ENCODE results near the gene CACFD1.

The CACFD1 gene

DNA sequence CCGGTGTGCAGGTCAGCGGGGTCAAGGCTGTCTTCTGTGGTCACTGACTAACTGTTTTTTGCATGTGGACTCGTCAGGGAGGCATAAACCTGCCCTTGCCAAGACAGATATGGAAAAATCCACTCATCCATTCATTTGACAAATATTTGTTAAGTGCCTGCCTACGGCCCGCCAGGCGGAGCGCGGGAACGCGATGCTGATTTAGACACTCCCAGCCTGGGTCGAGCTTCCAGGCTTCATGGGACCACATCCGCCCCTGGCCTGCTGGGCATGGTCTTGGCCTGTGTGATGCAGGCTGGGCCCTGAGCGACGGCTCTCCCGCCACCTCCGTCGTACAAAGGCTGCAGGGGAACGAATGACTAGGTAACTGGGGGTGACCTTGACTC lies 46.9 kb downstream of the CACFD1 start:
- no peaks in the 10 kb centered on the region; the same call in 1 of the 2 replicates for H4K20me1 ChIP-seq (ENCODE audit: insufficient read depth, low read length)
- no peak overlapping the region for H3K4me2 ChIP-seq (ENCODE audit: insufficient read depth, low read length)
- no peak overlapping the region for H2AFZ ChIP-seq (ENCODE audit: low read depth, low read length)
- H3K27ac ChIP-seq (ENCODE audit: low read length) = no peak overlapping the region
- no peak overlapping the region for H3K9ac ChIP-seq (ENCODE audit: low read depth, low read length)
- H3K4me1 ChIP-seq (ENCODE audit: insufficient read depth, low read length) = no peaks in the 10 kb centered on the region
- no peak overlapping the region for H3K4me3 ChIP-seq (ENCODE audit: low read depth in 1 of 2, low read length in 2 of 2)
- no peak for ATAC-seq (ENCODE audit: insufficient read depth, low read depth)
- DNase-seq = no peak
- H3K36me3 ChIP-seq (ENCODE audit: insufficient read depth, low read length) = no peaks in the 10 kb centered on the region
- TF ChIP-seq CTCF (IDR thresholded peaks at IDR 0.05; ENCODE audit: borderline replicate concordance, extremely low read depth, low read length, poor library complexity, severe bottlenecking) = no peak
- no peak for TF ChIP-seq EZH2 (IDR thresholded peaks at IDR 0.05; ENCODE audit: borderline replicate concordance, low read depth, low read length, severe bottlenecking)
- H3K27me3 ChIP-seq (ENCODE audit: insufficient read depth, low read length, poor library complexity) = peaks cover 4% of the 10 kb centered on the region
- H3K9me3 ChIP-seq (ENCODE audit: insufficient read depth, low read length, severe bottlenecking) = no peaks in the 10 kb centered on the region
- H3K79me2 ChIP-seq (ENCODE audit: insufficient read depth, low read length) = no peaks in the 10 kb centered on the region

DNA sequence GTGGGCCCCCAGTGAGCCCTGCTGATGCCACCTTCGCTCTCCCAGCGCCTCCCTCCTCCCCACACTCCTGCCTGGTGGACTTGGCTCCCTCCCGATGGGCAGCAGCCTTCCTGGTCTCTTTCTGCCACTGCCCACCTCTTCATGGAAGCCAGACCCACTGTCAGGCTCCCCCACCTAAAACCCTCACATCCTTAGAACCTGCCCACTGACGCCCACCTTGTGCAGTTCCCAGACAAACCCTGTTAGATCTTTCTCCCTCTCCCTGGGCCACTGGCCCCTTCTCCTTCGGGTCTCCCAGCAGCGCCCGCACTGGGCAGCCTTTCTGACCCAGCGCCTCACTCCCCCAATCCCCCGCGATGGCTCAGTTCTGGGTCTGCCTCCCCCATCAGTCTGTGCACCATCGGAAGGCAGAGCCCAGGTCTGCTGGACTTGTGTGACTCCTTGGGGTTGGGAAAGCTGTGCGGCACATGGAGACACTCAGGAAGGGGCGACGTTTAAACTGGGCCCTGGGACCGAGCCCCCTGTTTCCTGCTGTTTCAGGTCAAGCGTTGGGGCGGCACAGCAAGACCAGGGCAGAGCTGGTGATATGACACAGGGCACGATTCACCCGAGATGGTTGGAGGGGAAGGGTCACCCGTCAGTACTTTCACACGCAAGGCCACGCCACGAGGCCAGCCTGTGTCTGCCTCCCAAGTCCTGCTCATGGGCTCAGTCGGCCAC lies 47.6 kb downstream of the CACFD1 start:
- H3K36me3 ChIP-seq (ENCODE audit: insufficient read depth, low read length) = no peaks in the 10 kb centered on the region
- H3K27me3 ChIP-seq (ENCODE audit: insufficient read depth, low read length, poor library complexity) = peaks cover 4% of the 10 kb centered on the region
- H3K9me3 ChIP-seq (ENCODE audit: insufficient read depth, low read length, severe bottlenecking) = no peaks in the 10 kb centered on the region
- ATAC-seq (ENCODE audit: insufficient read depth, low read depth) (no peak), DNase-seq (no peak)
- TF ChIP-seq CTCF (IDR thresholded peaks at IDR 0.05; ENCODE audit: borderline replicate concordance, extremely low read depth, low read length, poor library complexity, severe bottlenecking) (no peak), EZH2 (IDR thresholded peaks at IDR 0.05; ENCODE audit: borderline replicate concordance, low read depth, low read length, severe bottlenecking) (no peak)
- no peak overlapping the region for H3K4me3 ChIP-seq (ENCODE audit: low read depth in 1 of 2, low read length in 2 of 2)
- H3K27ac ChIP-seq (ENCODE audit: low read length) = no peak overlapping the region
- no peak overlapping the region for H2AFZ ChIP-seq (ENCODE audit: low read depth, low read length)
- H3K4me1 ChIP-seq (ENCODE audit: insufficient read depth, low read length) = no peaks in the 10 kb centered on the region
- no peaks in the 10 kb centered on the region for H3K79me2 ChIP-seq (ENCODE audit: insufficient read depth, low read length)
- H4K20me1 ChIP-seq (ENCODE audit: insufficient read depth, low read length) = no peaks in the 10 kb centered on the region; the same call in 1 of the 2 replicates
- H3K4me2 ChIP-seq (ENCODE audit: insufficient read depth, low read length) = no peak overlapping the region
- H3K9ac ChIP-seq (ENCODE audit: low read depth, low read length) = no peak overlapping the region

DNA sequence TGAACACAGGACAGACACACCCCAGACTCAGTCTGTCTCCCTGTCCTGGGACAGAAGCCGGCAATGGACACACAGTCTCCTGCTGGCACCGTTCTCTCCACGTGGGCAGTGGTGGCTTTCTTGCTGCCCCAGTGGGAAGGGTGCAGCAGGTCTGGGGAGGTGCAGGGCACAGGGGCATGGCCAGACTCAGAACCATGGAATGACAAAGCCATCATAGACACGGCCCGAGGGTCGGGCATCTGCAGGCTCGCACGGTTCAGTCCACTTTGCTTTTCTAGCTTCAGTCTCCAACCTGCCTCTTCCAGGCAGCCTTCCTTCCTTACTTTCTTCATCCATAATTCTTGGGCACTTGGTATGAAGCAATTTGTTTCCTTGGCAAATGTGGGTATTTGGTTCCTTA lies 48.3 kb downstream of the CACFD1 start:
- TF ChIP-seq EZH2 (IDR thresholded peaks at IDR 0.05; ENCODE audit: borderline replicate concordance, low read depth, low read length, severe bottlenecking) = no peak
- no peak for TF ChIP-seq CTCF (IDR thresholded peaks at IDR 0.05; ENCODE audit: borderline replicate concordance, extremely low read depth, low read length, poor library complexity, severe bottlenecking)
- Histone ChIP-seq H4K20me1 (ENCODE audit: insufficient read depth, low read length) (no peaks in the 10 kb centered on the region; the same call in 1 of the 2 replicates), H3K9ac (ENCODE audit: low read depth, low read length) (no peak overlapping the region), H3K4me2 (ENCODE audit: insufficient read depth, low read length) (no peak overlapping the region), H3K79me2 (ENCODE audit: insufficient read depth, low read length) (no peaks in the 10 kb centered on the region), H3K27ac (ENCODE audit: low read length) (no peak overlapping the region), H3K4me3 (ENCODE audit: low read depth in 1 of 2, low read length in 2 of 2) (no peak overlapping the region), H3K9me3 (ENCODE audit: insufficient read depth, low read length, severe bottlenecking) (no peaks in the 10 kb centered on the region), H2AFZ (ENCODE audit: low read depth, low read length) (no peak overlapping the region), H3K27me3 (ENCODE audit: insufficient read depth, low read length, poor library complexity) (peaks cover 4% of the 10 kb centered on the region), H3K36me3 (ENCODE audit: insufficient read depth, low read length) (no peaks in the 10 kb centered on the region), H3K4me1 (ENCODE audit: insufficient read depth, low read length) (no peaks in the 10 kb centered on the region)
- ATAC-seq (ENCODE audit: insufficient read depth, low read depth) (no peak), DNase-seq (no peak)
